Measurements from ENCODE around the gene ARVCF.

GRCh38 chr22:20063271-20064139 is 46.9 kb upstream of the ARVCF start:
- TF ChIP-seq POLR2A (IDR thresholded peaks at IDR 0.05) (no peak), CTCF (IDR thresholded peaks at IDR 0.05) (no peak)
